Measurements from ENCODE around the gene PTK6. TPM values are rescaled to one million over a fixed set of nuclear protein-coding genes. Genes with fewer than 3 reads are reported as not detected.
A peak's percentile ranks its signal among the peaks of the same experiment; 100 is the strongest.

PTK6 gene
- total and polyA plus RNA-seq, 2 of the 13 experiments (the other 11 are each of a cell fraction or from before 2014, with no cell fraction given), result 0.08 TPM; not detected in 1

DNA sequence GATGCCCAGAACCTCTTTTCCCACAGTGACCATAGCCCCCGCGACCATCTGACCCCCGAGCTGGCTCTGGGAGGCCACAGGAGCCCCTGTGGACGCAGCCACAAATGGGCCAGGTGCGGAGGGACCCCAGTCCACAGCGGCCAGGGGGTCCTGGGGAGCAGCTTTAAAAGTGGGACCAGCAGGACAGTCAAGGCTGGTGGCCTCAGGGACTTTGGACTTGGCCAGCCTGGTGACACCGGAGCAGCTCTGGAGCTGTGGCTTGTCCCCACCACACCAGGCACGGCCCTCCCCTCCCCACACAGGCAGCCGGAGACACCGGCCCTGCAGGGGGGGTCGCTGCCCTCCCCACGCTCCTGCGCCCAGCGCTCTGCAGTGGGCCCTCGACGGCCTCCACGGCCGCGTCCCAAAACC is 20.3 kb upstream of the PTK6 start (continued):
- no peak for TF ChIP-seq ZNF713 (CRISPR knock-in tag; IDR thresholded peaks at IDR 0.05)
- peak; percentile 36; the same call in 1 of the 2 replicates for TF ChIP-seq ZNF160 (CRISPR knock-in tag; IDR thresholded peaks at IDR 0.05)
- no peak for TF ChIP-seq LCORL (IDR thresholded peaks at IDR 0.05)
- peak; percentile 70; the same call in 1 of the 2 replicates for TF ChIP-seq LCORL (CRISPR knock-in tag; IDR thresholded peaks at IDR 0.05)
- TF ChIP-seq ZNF430 (CRISPR knock-in tag; IDR thresholded peaks at IDR 0.05), result no peak
- TF ChIP-seq SRY (CRISPR knock-in tag; IDR thresholded peaks at IDR 0.05), result no peak
- TF ChIP-seq, protein P1, sequence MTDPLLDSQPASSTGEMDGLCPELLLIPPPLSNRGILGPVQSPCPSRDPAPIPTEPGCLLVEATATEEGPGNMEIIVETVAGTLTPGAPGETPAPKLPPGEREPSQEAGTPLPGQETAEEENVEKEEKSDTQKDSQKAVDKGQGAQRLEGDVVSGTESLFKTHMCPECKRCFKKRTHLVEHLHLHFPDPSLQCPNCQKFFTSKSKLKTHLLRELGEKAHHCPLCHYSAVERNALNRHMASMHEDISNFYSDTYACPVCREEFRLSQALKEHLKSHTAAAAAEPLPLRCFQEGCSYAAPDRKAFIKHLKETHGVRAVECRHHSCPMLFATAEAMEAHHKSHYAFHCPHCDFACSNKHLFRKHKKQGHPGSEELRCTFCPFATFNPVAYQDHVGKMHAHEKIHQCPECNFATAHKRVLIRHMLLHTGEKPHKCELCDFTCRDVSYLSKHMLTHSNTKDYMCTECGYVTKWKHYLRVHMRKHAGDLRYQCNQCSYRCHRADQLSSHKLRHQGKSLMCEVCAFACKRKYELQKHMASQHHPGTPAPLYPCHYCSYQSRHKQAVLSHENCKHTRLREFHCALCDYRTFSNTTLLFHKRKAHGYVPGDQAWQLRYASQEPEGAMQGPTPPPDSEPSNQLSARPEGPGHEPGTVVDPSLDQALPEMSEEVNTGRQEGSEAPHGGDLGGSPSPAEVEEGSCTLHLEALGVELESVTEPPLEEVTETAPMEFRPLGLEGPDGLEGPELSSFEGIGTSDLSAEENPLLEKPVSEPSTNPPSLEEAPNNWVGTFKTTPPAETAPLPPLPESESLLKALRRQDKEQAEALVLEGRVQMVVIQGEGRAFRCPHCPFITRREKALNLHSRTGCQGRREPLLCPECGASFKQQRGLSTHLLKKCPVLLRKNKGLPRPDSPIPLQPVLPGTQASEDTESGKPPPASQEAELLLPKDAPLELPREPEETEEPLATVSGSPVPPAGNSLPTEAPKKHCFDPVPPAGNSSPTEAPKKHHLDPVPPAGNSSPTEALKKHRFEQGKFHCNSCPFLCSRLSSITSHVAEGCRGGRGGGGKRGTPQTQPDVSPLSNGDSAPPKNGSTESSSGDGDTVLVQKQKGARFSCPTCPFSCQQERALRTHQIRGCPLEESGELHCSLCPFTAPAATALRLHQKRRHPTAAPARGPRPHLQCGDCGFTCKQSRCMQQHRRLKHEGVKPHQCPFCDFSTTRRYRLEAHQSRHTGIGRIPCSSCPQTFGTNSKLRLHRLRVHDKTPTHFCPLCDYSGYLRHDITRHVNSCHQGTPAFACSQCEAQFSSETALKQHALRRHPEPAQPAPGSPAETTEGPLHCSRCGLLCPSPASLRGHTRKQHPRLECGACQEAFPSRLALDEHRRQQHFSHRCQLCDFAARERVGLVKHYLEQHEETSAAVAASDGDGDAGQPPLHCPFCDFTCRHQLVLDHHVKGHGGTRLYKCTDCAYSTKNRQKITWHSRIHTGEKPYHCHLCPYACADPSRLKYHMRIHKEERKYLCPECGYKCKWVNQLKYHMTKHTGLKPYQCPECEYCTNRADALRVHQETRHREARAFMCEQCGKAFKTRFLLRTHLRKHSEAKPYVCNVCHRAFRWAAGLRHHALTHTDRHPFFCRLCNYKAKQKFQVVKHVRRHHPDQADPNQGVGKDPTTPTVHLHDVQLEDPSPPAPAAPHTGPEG (CRISPR knock-in tag; IDR thresholded peaks at IDR 0.05), result no peak
- TF ChIP-seq, protein P2, sequence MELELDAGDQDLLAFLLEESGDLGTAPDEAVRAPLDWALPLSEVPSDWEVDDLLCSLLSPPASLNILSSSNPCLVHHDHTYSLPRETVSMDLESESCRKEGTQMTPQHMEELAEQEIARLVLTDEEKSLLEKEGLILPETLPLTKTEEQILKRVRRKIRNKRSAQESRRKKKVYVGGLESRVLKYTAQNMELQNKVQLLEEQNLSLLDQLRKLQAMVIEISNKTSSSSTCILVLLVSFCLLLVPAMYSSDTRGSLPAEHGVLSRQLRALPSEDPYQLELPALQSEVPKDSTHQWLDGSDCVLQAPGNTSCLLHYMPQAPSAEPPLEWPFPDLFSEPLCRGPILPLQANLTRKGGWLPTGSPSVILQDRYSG (CRISPR knock-in tag; IDR thresholded peaks at IDR 0.05), result no peak
- no peak for TF ChIP-seq IKZF5 (CRISPR knock-in tag; IDR thresholded peaks at IDR 0.05)
- peak; percentile 43; the same call in 1 of the 2 replicates for TF ChIP-seq YEATS4 (CRISPR knock-in tag; IDR thresholded peaks at IDR 0.05; ENCODE audit: borderline replicate concordance)
- no peak for TF ChIP-seq ELF1 (CRISPR knock-in tag; IDR thresholded peaks at IDR 0.05)
- TF ChIP-seq ZNF44 (CRISPR knock-in tag; IDR thresholded peaks at IDR 0.05), result no peak
- peak; percentile 63 for TF ChIP-seq ZFY (CRISPR knock-in tag; IDR thresholded peaks at IDR 0.05)
- TF ChIP-seq SOX13 (IDR thresholded peaks at IDR 0.05), result no peak
- no peak for TF ChIP-seq SOX13 (CRISPR knock-in tag; conservative IDR thresholded peaks at IDR 0.05 in 1 of 2, IDR thresholded peaks at IDR 0.05 in 1 of 2)
- TF ChIP-seq ZNF800 (CRISPR knock-in tag; IDR thresholded peaks at IDR 0.05), result 0 out of 2 replicates have a peak, but pooled peaks have one; percentile 27
- no peak for TF ChIP-seq ZNF180 (CRISPR knock-in tag; IDR thresholded peaks at IDR 0.05; ENCODE audit: borderline replicate concordance, low read depth)
- no peak for TF ChIP-seq POLR2A (IDR thresholded peaks at IDR 0.05; ENCODE audit: insufficient read depth in 1 of 2, low read depth in 2 of 2, low read length in 2 of 2)

Measured in HepG2 (cell line).